Neural cell (in vitro differentiated cells): ENCODE data around the gene CYTH3. TPM values are rescaled to one million over a fixed set of nuclear protein-coding genes. Genes with fewer than 3 reads are reported as not detected.

ENCODE experiments used
- H2AFZ ChIP-seq: fragments of 200-600, 300-800 bp; sonication (generic), shearing (Covaris generic); 2 replicates; pipeline ENCODE4 v1.6.0; 2014; ENCODE audit warnings: low read depth, mild to moderate bottlenecking, antibody characterized with exemption, low read length, moderate library complexity
- H3F3A ChIP-seq: fragments of 200-600 bp; shearing (Covaris generic); 2 replicates; pipeline ENCODE4 v1.6.1; 2016; ENCODE audit warnings: mild to moderate bottlenecking, moderate library complexity, mixed read lengths, antibody characterized with exemption, low read length; ENCODE audit not compliant: insufficient read depth, poor library complexity, severe bottlenecking
- H3K27ac ChIP-seq: fragments of 200-600, 300-800 bp; sonication (generic), shearing (Covaris generic); 2 replicates; pipeline ENCODE4 v1.5.1; 2014; ENCODE audit warnings: mild to moderate bottlenecking, low read length, moderate library complexity
- H3K27me3 ChIP-seq: fragments of 300-800, 200-600 bp; sonication (generic), shearing (Covaris generic); 2 replicates; pipeline ENCODE4 v1.6.0; 2014; ENCODE audit warnings: mild to moderate bottlenecking, low read depth, low read length, moderate library complexity; ENCODE audit not compliant: insufficient read depth
- H3K36me3 ChIP-seq: fragments of 300-800, 200-600 bp; sonication (generic), shearing (Covaris generic); 2 replicates; pipeline ENCODE4 v1.5.1; 2014; ENCODE audit warnings: mild to moderate bottlenecking, antibody characterized with exemption, low read length, moderate library complexity; ENCODE audit not compliant: insufficient read depth
- H3K4me2 ChIP-seq: fragments of 300-800, 200-600 bp; sonication (generic), shearing (Covaris generic); 2 replicates; pipeline ENCODE4 v1.6.0; 2014; ENCODE audit warnings: mild to moderate bottlenecking, low read length
- H3K4me3 ChIP-seq: fragments of 300-800, 200-600 bp; sonication (generic), shearing (Covaris generic); 2 replicates; pipeline ENCODE4 v1.5.1; 2014; ENCODE audit warnings: mild to moderate bottlenecking, low read length, moderate library complexity
- H3K79me2 ChIP-seq: fragments of 200-600 bp; shearing (Covaris generic); replicated peaks from 2 replicates; pipeline ENCODE4 v1.6.0; 2014; ENCODE audit warnings: mild to moderate bottlenecking, low read length, moderate library complexity; ENCODE audit not compliant: insufficient read depth
- H3K9ac ChIP-seq: fragments of 300-800, 200-600 bp; sonication (generic), shearing (Covaris generic); 2 replicates; pipeline ENCODE4 v1.6.1; 2016; ENCODE audit warnings: mild to moderate bottlenecking, low read length, mixed read lengths
- H3K9me2 ChIP-seq: fragments of 200-600 bp; shearing (Covaris generic); 2 replicates; pipeline ENCODE4 v1.6.1; 2016; ENCODE audit warnings: mild to moderate bottlenecking, low read length, mixed read lengths; ENCODE audit not compliant: insufficient read depth
- H3K9me3 ChIP-seq: fragments of 200-600, 300-800 bp; sonication (generic), shearing (Covaris generic); 2 replicates; pipeline ENCODE4 v1.6.1; 2016; ENCODE audit warnings: mild to moderate bottlenecking, mixed run types, low read length, moderate library complexity, mixed read lengths
- H4K20me1 ChIP-seq: fragments of 200-600 bp; shearing (Covaris generic); 2 replicates; pipeline ENCODE4 v1.6.1; 2016; ENCODE audit warnings: mild to moderate bottlenecking, mixed run types; ENCODE audit not compliant: insufficient read depth
- EP300 ChIP-seq: fragments of 450-650 bp; conservative IDR thresholded peaks from 2 replicates; pipeline ENCODE4 v1.6.1; 2014; ENCODE audit warnings: antibody characterized with exemption, mild to moderate bottlenecking, moderate library complexity; ENCODE audit not compliant: poor library complexity, severe bottlenecking
- EZH2 ChIP-seq: fragments of 200-600, 300-800 bp; shearing (Covaris generic), sonication (generic); IDR thresholded peaks from 2 replicates; pipeline ENCODE4 v1.6.1; 2014; ENCODE audit warnings: antibody characterized with exemption, low read length, borderline replicate concordance, mild to moderate bottlenecking; ENCODE audit not compliant: insufficient read depth, poor library complexity, severe bottlenecking
- MXI1 ChIP-seq: fragments of 450-650 bp; conservative IDR thresholded peaks from 2 replicates; pipeline ENCODE4 v1.6.1; 2014; ENCODE audit warnings: antibody characterized with exemption, mild to moderate bottlenecking; ENCODE audit not compliant: poor library complexity, severe bottlenecking
- POLR2AphosphoS5 ChIP-seq: IDR thresholded peaks from 2 replicates; pipeline ENCODE4 v1.6.1; 2012
- RAD21 ChIP-seq: fragments of 450-650 bp; conservative IDR thresholded peaks from 2 replicates; pipeline ENCODE4 v1.6.1; 2014; ENCODE audit warnings: antibody characterized with exemption, mild to moderate bottlenecking, moderate library complexity
- SMC3 ChIP-seq: fragments of 450-650 bp; conservative IDR thresholded peaks from 2 replicates; pipeline ENCODE4 v1.6.1; 2014; ENCODE audit warnings: antibody characterized with exemption, mild to moderate bottlenecking, moderate library complexity; ENCODE audit not compliant: poor library complexity
- TAF1 ChIP-seq: IDR thresholded peaks from 2 replicates; pipeline ENCODE4 v1.6.1; 2012; ENCODE audit warnings: low read depth
- polyA plus RNA-seq: library from polyadenylated mRNA; depleted of rRNA; stranded (reverse); fragments of >200 nt; gene quantifications from 2 replicates; pipeline ENCODE4 v1.2.3, GENCODE V29; 2014
- TF ChIP-seq, protein P1 (sequence below): fragments of 450-650 bp; IDR thresholded peaks from 2 replicates; pipeline ENCODE4 v1.5.1; 2014; ENCODE audit warnings: antibody characterized with exemption, mild to moderate bottlenecking, moderate library complexity; ENCODE audit not compliant: poor library complexity, severe bottlenecking
- TF ChIP-seq, protein P2 (sequence below): IDR thresholded peaks from 2 replicates; pipeline ENCODE4 v1.6.1; 2012; ENCODE audit warnings: borderline replicate concordance

Gene CYTH3
- polyA plus RNA-seq, 1 donor from 2014 or later, result 33.9 TPM

DNA sequence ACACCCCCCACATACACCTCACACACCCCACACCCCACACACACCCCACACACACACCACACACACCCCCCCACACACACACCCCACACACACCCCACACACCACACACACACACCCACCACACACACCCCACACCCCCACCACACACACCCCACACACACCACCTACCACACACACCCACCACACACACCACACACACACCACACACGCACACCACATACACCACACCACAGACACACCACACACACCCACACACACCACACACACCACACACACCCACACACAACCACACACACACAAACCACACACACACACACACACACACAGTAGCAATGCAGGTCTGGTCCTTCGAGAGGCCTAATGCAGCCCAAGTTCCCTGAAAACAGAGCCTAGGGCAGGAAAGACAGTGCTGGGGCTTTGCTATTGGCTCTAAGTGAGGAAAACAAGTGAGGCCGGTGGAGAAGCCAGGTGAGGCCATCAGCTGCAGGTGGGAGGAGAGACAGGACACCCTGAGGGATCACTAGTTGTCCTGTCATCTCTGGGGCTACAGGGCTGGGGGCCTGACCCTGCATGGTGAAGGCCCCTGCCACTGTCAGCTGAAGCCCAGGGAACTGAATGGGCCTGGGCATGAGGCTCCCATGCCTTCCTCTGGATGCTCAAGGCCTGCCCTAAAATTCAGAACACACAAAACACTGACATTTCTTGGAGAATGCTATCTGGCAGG lies 92.6 kb downstream of the CYTH3 start:
- no peaks in the 10 kb centered on the region for H3K36me3 ChIP-seq
- no peak overlapping the region for H3K27ac ChIP-seq
- H3K9me3 ChIP-seq, result no peaks in the 10 kb centered on the region
- H3K9me2 ChIP-seq, result no peaks in the 10 kb centered on the region
- no peaks in the 10 kb centered on the region for H4K20me1 ChIP-seq
- H3K9ac ChIP-seq, result no peak overlapping the region
- H3K4me3 ChIP-seq, result no peak overlapping the region
- no peaks in the 10 kb centered on the region for H3F3A ChIP-seq
- H3K4me2 ChIP-seq, result no peak overlapping the region
- H3K79me2 ChIP-seq, result no peaks in the 10 kb centered on the region
- H2AFZ ChIP-seq, result no peak overlapping the region
- no peaks in the 10 kb centered on the region for H3K27me3 ChIP-seq
- no peak for TF ChIP-seq TAF1
- TF ChIP-seq, protein P1, sequence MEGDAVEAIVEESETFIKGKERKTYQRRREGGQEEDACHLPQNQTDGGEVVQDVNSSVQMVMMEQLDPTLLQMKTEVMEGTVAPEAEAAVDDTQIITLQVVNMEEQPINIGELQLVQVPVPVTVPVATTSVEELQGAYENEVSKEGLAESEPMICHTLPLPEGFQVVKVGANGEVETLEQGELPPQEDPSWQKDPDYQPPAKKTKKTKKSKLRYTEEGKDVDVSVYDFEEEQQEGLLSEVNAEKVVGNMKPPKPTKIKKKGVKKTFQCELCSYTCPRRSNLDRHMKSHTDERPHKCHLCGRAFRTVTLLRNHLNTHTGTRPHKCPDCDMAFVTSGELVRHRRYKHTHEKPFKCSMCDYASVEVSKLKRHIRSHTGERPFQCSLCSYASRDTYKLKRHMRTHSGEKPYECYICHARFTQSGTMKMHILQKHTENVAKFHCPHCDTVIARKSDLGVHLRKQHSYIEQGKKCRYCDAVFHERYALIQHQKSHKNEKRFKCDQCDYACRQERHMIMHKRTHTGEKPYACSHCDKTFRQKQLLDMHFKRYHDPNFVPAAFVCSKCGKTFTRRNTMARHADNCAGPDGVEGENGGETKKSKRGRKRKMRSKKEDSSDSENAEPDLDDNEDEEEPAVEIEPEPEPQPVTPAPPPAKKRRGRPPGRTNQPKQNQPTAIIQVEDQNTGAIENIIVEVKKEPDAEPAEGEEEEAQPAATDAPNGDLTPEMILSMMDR, result no peak
- TF ChIP-seq, protein P2, sequence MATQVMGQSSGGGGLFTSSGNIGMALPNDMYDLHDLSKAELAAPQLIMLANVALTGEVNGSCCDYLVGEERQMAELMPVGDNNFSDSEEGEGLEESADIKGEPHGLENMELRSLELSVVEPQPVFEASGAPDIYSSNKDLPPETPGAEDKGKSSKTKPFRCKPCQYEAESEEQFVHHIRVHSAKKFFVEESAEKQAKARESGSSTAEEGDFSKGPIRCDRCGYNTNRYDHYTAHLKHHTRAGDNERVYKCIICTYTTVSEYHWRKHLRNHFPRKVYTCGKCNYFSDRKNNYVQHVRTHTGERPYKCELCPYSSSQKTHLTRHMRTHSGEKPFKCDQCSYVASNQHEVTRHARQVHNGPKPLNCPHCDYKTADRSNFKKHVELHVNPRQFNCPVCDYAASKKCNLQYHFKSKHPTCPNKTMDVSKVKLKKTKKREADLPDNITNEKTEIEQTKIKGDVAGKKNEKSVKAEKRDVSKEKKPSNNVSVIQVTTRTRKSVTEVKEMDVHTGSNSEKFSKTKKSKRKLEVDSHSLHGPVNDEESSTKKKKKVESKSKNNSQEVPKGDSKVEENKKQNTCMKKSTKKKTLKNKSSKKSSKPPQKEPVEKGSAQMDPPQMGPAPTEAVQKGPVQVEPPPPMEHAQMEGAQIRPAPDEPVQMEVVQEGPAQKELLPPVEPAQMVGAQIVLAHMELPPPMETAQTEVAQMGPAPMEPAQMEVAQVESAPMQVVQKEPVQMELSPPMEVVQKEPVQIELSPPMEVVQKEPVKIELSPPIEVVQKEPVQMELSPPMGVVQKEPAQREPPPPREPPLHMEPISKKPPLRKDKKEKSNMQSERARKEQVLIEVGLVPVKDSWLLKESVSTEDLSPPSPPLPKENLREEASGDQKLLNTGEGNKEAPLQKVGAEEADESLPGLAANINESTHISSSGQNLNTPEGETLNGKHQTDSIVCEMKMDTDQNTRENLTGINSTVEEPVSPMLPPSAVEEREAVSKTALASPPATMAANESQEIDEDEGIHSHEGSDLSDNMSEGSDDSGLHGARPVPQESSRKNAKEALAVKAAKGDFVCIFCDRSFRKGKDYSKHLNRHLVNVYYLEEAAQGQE, result no peak
- TF ChIP-seq EP300, result no peak
- TF ChIP-seq POLR2AphosphoS5, result no peak
- no peak for TF ChIP-seq MXI1
- TF ChIP-seq EZH2, result no peak
- no peak for TF ChIP-seq RAD21
- TF ChIP-seq SMC3, result no peak

DNA sequence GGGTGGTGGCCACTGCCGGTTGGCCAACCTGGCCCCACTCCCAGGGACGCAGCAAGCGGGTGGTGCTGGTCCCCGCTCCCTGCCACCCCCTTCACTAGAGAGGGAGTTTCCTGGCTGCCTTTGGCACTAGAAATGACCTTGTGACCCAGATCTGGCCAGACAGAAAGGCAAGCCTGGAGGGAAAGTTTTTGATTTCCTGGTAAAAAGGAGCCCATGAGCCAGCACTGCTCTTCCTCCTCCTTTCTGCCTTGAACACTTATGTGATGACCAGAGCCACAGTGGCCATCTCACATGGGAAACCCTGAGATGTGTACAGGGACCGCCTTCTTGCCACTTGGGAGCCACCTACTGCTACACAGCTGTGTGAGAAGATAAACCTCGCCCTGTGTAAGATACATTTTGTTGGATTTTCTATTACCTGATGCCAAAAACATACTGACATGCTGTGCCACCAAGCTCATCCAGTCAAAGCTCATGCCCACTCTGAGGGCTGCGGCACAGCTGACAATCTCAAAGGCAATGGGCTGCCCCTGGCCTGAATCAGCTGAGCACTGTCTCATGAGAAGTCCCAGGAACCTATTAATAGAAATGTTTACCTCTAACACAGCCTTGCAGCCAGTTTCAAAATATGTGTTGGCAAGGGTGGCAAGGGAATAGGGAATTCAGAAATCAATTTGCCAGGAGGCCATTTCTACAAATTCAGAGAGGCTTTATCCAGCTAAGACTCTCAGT lies 94.0 kb downstream of the CYTH3 start:
- Histone ChIP-seq H3K4me3 (no peak overlapping the region), H3K36me3 (no peaks in the 10 kb centered on the region), H3K9ac (no peak overlapping the region), H3K27me3 (no peaks in the 10 kb centered on the region), H3F3A (no peaks in the 10 kb centered on the region), H3K27ac (no peak overlapping the region), H3K9me3 (no peaks in the 10 kb centered on the region), H3K79me2 (no peaks in the 10 kb centered on the region), H2AFZ (no peak overlapping the region), H4K20me1 (no peaks in the 10 kb centered on the region), H3K9me2 (no peaks in the 10 kb centered on the region), H3K4me2 (no peak overlapping the region)
- TF ChIP-seq, protein P1, result no peak
- TF ChIP-seq, protein P2, result no peak
- TF ChIP-seq SMC3 (no peak), EP300 (no peak), EZH2 (no peak), TAF1 (no peak), POLR2AphosphoS5 (no peak), MXI1 (no peak), RAD21 (no peak)
